Thyroid gland (tissue), 4 donors: ENCODE data around the gene PSPN.

Source experiments
- POLR2A ChIP-seq, 2 donors: fragments of 450-650 bp; IDR thresholded peaks; one replicate each; pipeline ENCODE4 v1.6.1; 2017; ENCODE audit warnings: antibody characterized with exemption in 2 of 2, mild to moderate bottlenecking in 2 of 2, moderate library complexity in 1 of 2
- TF ChIP-seq, protein P1 (sequence below), 6 experiments: fragments of 200-600 bp in 3 of 6; fragments of 450-650 bp in 3 of 6; sonication (generic) in 3 of 6; IDR thresholded peaks; one replicate each; pipeline ENCODE4 v1.5.1; 2016 to 2019; ENCODE audit warnings: antibody characterized with exemption in 6 of 6, mild to moderate bottlenecking in 2 of 6, inconsistent platforms in 1 of 6, moderate library complexity in 1 of 6

DNA sequence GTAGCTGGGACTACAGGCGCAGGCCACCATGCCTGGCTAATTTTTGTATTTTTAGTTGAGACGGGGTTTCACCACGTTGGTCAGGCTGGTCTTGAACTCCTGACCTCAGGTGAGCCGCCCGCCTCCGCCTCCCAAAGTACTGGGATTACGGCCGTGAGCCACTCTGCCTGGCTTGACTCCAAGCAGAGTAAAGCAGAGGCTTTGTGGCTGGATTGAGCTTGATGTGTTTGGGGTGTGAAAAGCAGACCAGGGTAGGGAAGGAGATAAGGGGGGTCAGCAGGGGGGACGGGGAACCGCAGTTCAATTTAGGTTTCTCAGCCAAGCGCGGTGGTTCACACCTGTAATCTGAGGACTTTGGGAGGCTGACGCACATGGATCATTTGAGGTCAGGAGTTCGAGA lies 18.6 kb downstream of the PSPN start:
- TF ChIP-seq, protein P1, sequence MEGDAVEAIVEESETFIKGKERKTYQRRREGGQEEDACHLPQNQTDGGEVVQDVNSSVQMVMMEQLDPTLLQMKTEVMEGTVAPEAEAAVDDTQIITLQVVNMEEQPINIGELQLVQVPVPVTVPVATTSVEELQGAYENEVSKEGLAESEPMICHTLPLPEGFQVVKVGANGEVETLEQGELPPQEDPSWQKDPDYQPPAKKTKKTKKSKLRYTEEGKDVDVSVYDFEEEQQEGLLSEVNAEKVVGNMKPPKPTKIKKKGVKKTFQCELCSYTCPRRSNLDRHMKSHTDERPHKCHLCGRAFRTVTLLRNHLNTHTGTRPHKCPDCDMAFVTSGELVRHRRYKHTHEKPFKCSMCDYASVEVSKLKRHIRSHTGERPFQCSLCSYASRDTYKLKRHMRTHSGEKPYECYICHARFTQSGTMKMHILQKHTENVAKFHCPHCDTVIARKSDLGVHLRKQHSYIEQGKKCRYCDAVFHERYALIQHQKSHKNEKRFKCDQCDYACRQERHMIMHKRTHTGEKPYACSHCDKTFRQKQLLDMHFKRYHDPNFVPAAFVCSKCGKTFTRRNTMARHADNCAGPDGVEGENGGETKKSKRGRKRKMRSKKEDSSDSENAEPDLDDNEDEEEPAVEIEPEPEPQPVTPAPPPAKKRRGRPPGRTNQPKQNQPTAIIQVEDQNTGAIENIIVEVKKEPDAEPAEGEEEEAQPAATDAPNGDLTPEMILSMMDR (IDR thresholded peaks at IDR 0.05): no peak
- TF ChIP-seq POLR2A (IDR thresholded peaks at IDR 0.05): no peak
